GM18511 (cell line): ENCODE results near the gene NUP93.
"Not testable (repeated sequence)": the region's sequence is repeated elsewhere in the genome, so short reads cannot be mapped to it uniquely, and the experiment has no call there.

ENCODE experiments used
- ATAC-seq: cut with Tn5 transposase; IDR thresholded peaks from one replicate; pipeline ENCODE4 v1.9.1; 2021; ENCODE audit warnings: mild to moderate bottlenecking, moderate library complexity; ENCODE audit not compliant: unreplicated experiment

The NUP93 gene

DNA sequence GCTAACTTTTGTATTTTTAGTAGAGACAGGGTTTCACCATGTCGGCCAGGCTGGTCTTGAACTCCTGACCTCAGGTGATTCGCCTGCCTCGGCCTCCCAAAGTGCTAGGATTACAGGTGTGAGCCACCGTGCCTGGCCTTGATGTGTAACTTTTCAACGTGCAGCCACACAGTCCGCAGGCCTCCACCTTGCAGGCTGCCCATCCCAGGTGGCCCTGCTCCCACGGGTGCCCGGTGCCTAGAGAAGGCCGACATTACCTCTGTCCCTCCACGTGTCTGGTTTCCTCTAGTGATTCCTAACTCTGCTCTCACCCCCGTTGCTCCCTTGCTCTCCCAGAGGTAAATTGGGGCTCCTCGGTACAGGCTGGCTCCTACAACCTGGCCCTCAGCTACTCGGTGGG is 155.0 kb downstream of the NUP93 start:
- not testable (repeated sequence) for ATAC-seq

DNA sequence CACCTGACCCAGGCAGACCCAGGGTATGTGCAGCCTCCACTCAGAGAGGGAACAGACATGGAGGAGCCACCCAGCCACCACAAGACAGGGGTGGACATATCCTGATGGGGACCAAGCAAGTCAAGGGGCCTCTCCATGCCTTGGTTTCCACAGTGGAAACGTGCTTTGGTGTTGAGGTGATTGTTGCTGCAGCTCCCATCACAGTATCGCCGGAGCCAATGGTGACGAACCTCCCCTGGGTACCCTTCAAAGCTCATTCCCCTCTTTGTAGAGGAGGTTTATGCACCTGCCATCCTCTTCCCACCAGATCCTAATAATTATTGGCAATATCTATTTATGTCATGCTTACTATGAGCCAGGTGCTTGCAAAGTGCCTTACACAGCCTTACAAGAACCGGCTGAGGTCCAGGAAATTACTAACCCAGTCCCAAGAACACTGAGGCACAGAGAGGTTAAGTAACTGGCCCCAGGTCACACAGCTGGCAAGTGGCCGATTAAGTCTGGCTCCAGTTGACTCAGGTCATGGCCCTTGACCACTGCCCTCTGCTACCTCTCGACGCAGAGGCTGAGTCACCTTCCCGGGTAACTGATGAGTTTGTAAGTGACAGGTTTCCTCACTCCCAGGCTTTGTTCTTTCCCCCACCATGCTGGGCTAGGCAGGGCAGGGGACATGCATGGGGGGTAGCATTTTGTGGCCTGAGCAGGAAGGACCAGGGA is 155.7 kb downstream of the NUP93 start:
- ATAC-seq = no peak

DNA sequence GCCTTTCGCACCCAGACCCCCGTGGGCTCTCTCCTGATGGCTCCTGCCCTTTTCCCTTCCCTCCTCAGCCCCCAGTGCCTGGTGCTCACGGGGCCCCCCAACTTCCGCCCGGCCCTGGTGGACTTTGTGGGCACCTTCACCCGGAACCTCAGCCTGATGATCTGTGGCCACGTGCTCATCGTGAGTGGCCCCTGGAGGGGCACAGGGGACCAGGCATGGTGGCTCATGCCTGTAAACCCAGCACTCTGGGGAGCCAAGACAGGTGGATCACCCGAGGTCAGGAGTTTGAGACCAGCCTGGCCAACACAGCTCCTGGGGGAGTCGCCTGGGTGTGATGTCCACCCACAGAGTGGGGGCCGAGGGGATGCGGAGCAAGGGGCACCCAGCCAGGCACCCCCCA is 156.4 kb downstream of the NUP93 start:
- ATAC-seq = no peak

DNA sequence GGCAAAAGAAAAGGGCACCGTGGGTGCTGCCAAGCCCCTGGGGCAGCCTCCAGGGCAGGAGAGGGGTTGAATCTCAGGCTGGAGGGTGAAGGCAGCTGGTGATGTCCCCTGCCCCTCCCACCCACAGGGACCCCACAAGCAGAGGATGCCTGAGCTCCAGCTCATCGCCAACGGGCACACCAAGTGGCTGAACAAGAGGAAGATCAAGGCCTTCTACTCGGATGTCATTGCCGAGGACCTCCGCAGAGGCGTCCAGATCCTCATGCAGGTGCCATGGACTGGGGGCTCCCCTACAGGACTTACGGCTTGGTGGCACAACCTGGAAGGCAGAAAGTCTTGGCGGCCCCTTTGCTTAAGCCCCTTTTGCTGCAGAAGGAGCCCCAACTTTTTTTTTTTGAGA is 156.9 kb downstream of the NUP93 start:
- no peak for ATAC-seq

DNA sequence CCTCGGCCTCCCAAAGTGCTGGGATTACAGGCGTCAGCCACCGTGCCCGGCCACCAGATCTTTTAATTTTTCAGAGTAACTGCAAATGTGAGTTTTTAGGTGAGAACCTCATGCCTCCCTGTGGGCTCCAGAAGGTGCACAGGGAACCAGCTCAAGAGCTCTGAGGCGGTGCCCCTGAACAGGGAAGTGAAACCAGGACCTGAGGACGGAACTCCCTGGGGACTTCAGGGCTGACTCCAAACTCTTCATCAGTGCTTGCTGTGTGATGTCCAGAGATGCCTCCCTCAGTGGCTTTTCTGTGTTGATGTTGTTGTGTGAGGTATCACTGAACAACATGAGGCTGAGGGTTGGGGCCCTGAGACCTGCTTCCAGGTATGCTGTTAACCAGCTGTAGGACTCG is 158.9 kb downstream of the NUP93 start:
- peak; percentile 77 for ATAC-seq

DNA sequence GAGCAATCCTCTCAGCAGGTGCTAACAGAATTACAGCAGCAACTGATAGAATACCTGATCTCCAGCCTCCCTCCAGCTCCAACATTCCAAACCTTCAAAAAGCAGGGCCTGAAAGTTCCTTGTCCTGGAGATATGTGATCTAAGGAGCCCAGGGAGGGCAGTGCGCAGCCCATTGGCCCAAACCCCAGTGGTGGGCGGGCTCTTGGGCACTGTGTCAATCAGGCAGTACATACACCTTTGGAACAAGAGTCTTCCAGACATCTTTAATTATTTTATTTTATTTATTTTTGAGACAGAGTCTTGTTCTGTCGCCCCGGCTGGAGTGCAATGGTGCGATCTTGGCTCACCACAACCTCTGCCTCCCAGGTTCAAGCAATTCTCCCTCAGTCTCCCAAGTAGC is 159.3 kb downstream of the NUP93 start:
- ATAC-seq = peak; percentile 35

DNA sequence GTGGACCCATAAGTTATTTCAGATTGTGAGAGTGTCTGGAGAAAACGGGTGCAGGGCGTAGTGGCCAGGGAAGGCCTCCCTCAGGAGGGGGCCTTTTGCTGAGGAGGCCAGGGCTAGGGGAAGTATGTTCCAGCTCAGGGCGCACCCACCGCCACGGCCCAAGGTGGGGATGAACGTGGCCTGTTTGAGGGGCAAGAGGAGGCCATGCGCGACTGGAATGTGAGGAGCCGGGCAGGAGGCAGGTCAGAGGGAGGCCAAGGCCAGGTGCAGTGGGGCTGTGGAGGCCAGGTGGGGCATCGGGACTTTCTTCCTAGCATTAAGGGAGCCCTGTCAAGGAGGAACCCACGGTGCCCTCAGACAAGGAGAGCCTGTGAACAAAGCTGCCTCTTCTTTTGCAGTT is 161.8 kb downstream of the NUP93 start:
- no peak for ATAC-seq

DNA sequence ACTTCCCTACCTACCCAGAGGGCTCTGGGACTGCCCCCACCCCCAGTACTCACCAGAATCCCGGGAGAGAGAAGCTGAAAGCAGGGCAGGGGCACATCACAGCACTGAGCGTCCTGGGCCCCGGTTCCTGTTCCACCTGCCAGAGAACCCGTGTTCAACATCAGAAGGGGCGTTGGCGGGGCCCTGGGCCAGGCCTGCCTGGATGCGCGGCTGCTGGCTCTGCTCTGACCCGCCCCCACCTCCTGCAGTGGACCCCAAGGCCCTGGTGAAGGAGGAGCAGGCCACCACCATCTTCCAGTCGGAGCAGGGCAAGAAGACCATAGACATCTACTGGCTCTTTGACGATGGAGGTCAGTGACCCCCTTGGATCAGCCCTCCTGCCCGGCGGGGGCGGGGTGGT is 162.8 kb downstream of the NUP93 start:
- ATAC-seq = no peak

DNA sequence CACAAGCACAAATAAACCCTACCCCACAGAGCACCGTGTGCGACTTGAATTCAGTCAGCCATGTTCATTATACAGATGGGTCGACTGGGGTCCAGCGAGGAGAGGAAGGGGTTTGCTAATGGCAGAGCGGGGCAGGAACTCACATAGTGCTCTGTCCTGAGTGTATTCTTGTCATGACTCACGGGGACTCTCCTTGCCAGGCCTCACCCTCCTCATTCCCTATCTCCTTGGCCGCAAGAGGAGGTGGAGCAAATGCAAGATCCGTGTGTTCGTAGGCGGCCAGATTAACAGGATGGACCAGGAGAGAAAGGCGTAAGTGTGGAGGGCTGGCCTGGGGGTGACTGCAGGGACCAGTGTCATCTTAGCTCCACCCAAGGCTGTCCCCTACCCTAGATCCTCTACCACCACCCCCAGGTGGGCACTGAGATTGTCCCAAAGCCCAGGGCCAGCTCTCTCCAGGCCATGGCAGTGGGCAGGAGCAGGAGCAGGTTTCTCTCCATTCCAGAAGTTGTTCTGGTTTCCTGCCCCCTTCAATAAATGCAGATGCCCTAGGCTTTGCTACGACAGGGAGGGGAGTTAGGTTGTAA is 164.5 kb downstream of the NUP93 start:
- no peak for ATAC-seq

DNA sequence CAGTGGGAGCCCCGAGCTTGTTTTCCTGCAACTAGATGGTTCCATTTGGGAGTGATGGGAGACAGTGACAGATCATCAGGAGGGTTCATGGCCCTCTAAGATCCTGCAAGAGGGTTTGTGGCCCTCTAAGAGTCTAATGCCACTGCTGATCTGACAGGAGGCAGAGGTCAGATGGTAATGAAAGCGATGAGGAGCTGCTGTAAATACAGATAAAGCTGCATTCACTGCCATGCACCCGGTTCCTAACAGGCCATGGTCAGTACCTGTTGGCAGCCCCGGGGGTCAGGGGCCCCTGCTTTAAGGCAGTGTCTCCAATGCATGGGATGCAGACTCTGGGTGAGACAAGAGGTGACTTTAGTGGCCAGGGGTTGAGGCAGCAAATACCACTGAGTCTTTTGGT is 165.9 kb downstream of the NUP93 start:
- no peak for ATAC-seq

DNA sequence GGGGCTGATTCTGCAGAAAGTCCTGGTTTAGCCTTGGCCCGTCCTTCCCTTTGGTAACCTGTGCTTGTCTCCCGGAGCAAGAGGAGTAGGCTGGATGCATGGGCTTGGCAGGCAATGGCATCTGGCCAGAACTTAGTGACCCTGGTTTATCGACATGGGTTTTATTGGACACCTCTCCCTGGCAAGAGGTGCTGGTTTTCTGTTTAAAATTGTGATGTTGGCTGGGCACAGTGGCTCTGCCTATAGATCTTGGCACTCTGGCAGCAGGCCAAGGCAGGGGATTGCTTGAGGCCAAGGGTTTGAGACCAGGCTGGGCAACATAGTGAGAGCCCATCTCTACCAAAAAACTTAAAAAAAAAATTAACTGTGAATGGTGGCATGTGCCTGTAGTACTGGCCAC is 166.3 kb downstream of the NUP93 start:
- ATAC-seq = no peak

DNA sequence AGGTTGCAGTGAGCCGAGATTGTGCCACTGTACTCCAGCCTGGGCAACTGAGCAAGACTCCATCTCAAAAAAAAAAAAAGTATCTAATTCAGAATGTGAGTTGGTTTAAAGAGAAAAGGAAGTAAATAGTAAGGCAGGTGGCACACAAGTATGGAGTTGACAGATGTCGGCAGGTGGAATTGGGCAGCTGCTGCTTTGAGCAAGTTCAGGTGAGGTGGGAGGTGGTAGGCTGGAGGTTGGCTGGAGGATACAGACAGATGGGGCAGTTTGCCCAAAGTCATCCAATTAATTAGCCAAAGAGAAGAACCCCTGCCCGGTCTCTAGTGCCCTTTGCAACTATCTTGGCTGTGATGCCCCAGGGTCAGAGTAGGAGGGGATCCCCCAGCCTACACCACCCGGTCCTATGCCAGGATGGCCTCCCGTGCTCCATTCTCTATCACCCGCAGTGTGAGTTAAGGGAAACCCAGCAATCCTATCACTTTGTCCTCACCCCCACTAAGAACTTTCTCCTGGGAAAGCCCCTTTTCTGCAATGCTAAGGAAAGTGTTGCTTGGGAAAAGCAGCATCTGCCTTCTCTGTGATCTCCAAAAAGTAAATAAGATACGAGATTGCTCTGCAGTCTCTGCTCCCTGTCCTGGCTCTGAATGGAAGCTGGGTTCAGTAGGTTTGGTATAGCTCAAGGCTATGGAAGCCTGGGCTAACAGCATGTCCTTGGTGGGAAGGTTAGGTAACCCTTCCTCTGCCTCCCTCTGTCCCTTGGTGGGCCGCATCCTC is 167.3 kb downstream of the NUP93 start:
- no peak for ATAC-seq

DNA sequence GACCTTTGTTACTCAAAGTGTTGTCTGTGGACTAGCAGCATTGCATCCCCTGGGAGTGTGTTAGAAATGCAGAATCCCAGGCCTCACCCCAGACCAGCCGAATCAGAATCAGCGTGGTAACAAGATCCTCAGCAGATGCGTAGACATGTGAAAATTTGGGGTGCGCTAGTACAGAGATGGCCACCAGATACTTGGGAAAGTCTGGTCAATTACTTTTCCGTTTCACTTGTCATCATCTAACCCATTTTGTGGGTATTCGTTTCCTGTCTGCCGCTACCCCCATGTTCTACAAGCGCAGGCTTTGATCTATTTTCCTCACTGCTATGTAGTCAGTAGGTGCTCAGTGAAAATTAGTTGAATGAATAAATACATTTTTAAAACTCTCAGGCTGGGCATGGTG is 168.9 kb downstream of the NUP93 start:
- ATAC-seq = no peak
